CD4-positive, alpha-beta T cell treated with Interleukin-17A for 4 hours (primary cell): ENCODE data around the gene POU4F3.
"Not testable (repeated sequence)": the region's sequence is repeated elsewhere in the genome, so short reads cannot be mapped to it uniquely, and the experiment has no call there.

Experiments used
- DNase-seq: peaks from one replicate; pipeline ENCODE4 v3.0.0-alpha.2; 2020; ENCODE audit warnings: mixed read lengths

Gene POU4F3

GRCh38 chr5:146338774-146339714 lies at the start of gene POU4F3:
Gene POU4F3, plus strand, starts transcription at chr5:146338839. Its CDS starts 274 bp downstream, at chr5:146339113.
- no peak for DNase-seq

GRCh38 chr5:146290318-146290717 lies 48.3 kb upstream of the POU4F3 start:
- DNase-seq: no peak

- DNase-seq: peak; percentile 17
Observed at GRCh38 chr5:146291421-146292074, 47.1 kb upstream of the POU4F3 start.

- DNase-seq: no peak
Observed at GRCh38 chr5:146296245-146296644, 42.4 kb upstream of the POU4F3 start.

- not testable (repeated sequence) for DNase-seq
Observed at GRCh38 chr5:146298920-146299319, 39.7 kb upstream of the POU4F3 start.

GRCh38 chr5:146301626-146302025 lies 37.0 kb upstream of the POU4F3 start:
- no peak for DNase-seq

- no peak for DNase-seq
Observed at GRCh38 chr5:146302406-146302805, 36.2 kb upstream of the POU4F3 start.

GRCh38 chr5:146306838-146307237 lies 31.8 kb upstream of the POU4F3 start:
- DNase-seq: no peak

- DNase-seq: no peak
Observed at GRCh38 chr5:146307796-146308195, 30.8 kb upstream of the POU4F3 start.

GRCh38 chr5:146310540-146310939 lies 28.1 kb upstream of the POU4F3 start:
- no peak for DNase-seq

- no peak for DNase-seq
Observed at GRCh38 chr5:146311278-146311677, 27.4 kb upstream of the POU4F3 start.

GRCh38 chr5:146313027-146313426 lies 25.6 kb upstream of the POU4F3 start:
- DNase-seq: no peak

- no peak for DNase-seq
Observed at GRCh38 chr5:146321571-146321970, 17.1 kb upstream of the POU4F3 start.

GRCh38 chr5:146327257-146327870 lies 11.3 kb upstream of the POU4F3 start:
- DNase-seq: no peak

- DNase-seq: no peak
Observed at GRCh38 chr5:146327989-146328388, 10.7 kb upstream of the POU4F3 start.

- no peak for DNase-seq
Observed at GRCh38 chr5:146329697-146330096, 8.9 kb upstream of the POU4F3 start.

GRCh38 chr5:146331423-146331822 lies 7.2 kb upstream of the POU4F3 start:
- no peak for DNase-seq

GRCh38 chr5:146334074-146334533 lies 4.5 kb upstream of the POU4F3 start:
- DNase-seq: no peak

GRCh38 chr5:146336197-146336596 lies 2.4 kb upstream of the POU4F3 start:
- DNase-seq: no peak

- DNase-seq: no peak
Observed at GRCh38 chr5:146337264-146337904, 1.3 kb upstream of the POU4F3 start.

GRCh38 chr5:146337928-146338327 lies 711 bp upstream of the POU4F3 start:
- no peak for DNase-seq

- DNase-seq: no peak
Observed at GRCh38 chr5:146339715-146340259, 1.1 kb downstream of the POU4F3 start.
